Common myeloid progenitor, CD34-positive (primary cell): Measurements from ENCODE around the gene SLC4A7.

ENCODE experiments used
- CTCF ChIA-PET: fragments of 350-600 bp; sonication (Branson Sonifier 250); formaldehyde crosslinking; loops from one replicate; lab custom pipeline; 2021; ENCODE audit warnings: antibody characterized with exemption; lab: Charles Lee
- POLR2A ChIA-PET: fragments of 350-600 bp; sonication (Branson Sonifier 250); formaldehyde crosslinking; loops from one replicate; lab custom pipeline; 2021; ENCODE audit warnings: antibody characterized with exemption; lab: Charles Lee
- DNase-seq, 3 donors: peaks; one replicate each; pipeline versions ENCODE4 v3.0.0 to v3.0.0-alpha.2; 2013
- H3K27ac ChIP-seq, 2 experiments: 1 replicate in 1 of 2; 2 replicates in 1 of 2; pipeline ENCODE4 v1.7.0; 2013; ENCODE audit warnings: inconsistent platforms in 2 of 2, low read length in 2 of 2, mild to moderate bottlenecking in 2 of 2, low read depth in 1 of 2, moderate library complexity in 1 of 2; ENCODE audit not compliant: severe bottlenecking in 2 of 2, insufficient read depth in 1 of 2, poor library complexity in 1 of 2
- H3K27me3 ChIP-seq, 5 experiments: replicated peaks in 2 of 5; 1 replicate in 3 of 5; 2 replicates in 2 of 5; pipeline versions ENCODE4 v1.6.1 to v1.7.0; 2013; ENCODE audit warnings: low read length in 4 of 5, mild to moderate bottlenecking in 2 of 5, moderate library complexity in 2 of 5, inconsistent platforms in 1 of 5; ENCODE audit not compliant: insufficient read depth in 5 of 5, control insufficient read depth in 4 of 5
- H3K36me3 ChIP-seq, 4 experiments: 1 replicate in 2 of 4; 2 replicates in 2 of 4; pipeline versions ENCODE4 v1.6.1 to v1.7.0; 2013; ENCODE audit warnings: low read length in 3 of 4, control low read depth in 1 of 4, mild to moderate bottlenecking in 1 of 4; ENCODE audit not compliant: control insufficient read depth in 4 of 4, insufficient read depth in 4 of 4
- H3K4me1 ChIP-seq, 4 experiments: 1 replicate in 3 of 4; 2 replicates in 1 of 4; pipeline versions ENCODE4 v1.6.1 to v1.7.1; 2013; ENCODE audit warnings: low read length in 3 of 4, mild to moderate bottlenecking in 3 of 4, control low read depth in 1 of 4, inconsistent platforms in 1 of 4, moderate library complexity in 1 of 4; ENCODE audit not compliant: control insufficient read depth in 4 of 4, insufficient read depth in 4 of 4; ENCODE audit errors: control extremely low read depth in 1 of 4
- H3K4me3 ChIP-seq, 7 experiments: 1 replicate in 4 of 7; 2 replicates in 3 of 7; pipeline versions ENCODE4 v1.5.1 to v1.7.0; 2013; ENCODE audit warnings: mild to moderate bottlenecking in 7 of 7, low read length in 6 of 7, moderate library complexity in 6 of 7, inconsistent platforms in 2 of 7, low read depth in 2 of 7, control low read depth in 1 of 7; ENCODE audit not compliant: insufficient read depth in 4 of 7, control insufficient read depth in 1 of 7; ENCODE audit errors: extremely low read depth in 1 of 7
- H3K9me3 ChIP-seq, 5 experiments: 1 replicate in 4 of 5; 2 replicates in 1 of 5; pipeline versions ENCODE4 v1.6.1 to v1.7.1; 2013; ENCODE audit warnings: low read length in 4 of 5, mild to moderate bottlenecking in 2 of 5, inconsistent platforms in 1 of 5, low read depth in 1 of 5, moderate library complexity in 1 of 5; ENCODE audit not compliant: control insufficient read depth in 4 of 5, insufficient read depth in 2 of 5; ENCODE audit errors: control extremely low read depth in 1 of 5
- WGBS: methylation state at CpG from one replicate; pipeline ENCODE4 v1.1.5; 2013; ENCODE audit not compliant: insufficient coverage; 5-methylcytosine and 5-hydroxymethylcytosine counted together

SLC4A7 gene

GRCh38 chr3:27385504-27385903, 98.7 kb downstream of the SLC4A7 start:
- Histone ChIP-seq H3K9me3 (no peaks in the 10 kb centered on the region), H3K27ac (no peak overlapping the region), H3K4me1 (no peaks in the 10 kb centered on the region), H3K27me3 (no peaks in the 10 kb centered on the region), H3K4me3 (no peak overlapping the region), H3K36me3 (peaks cover 0 to 29% (median 16%) of the 10 kb centered on the region in 4 experiments)
- CTCF ChIA-PET = no interaction called here
- peak in 2 of 3 donors; percentile 28 to 33 for DNase-seq
- POLR2A ChIA-PET = no interaction called here

GRCh38 chr3:27384191-27384590, 100.0 kb downstream of the SLC4A7 start:
- DNase-seq = no peak
- WGBS = no CpG with 5 or more reads among the region's 1 CpG
- Histone ChIP-seq H3K27me3 (no peaks in the 10 kb centered on the region), H3K9me3 (no peaks in the 10 kb centered on the region), H3K36me3 (peaks cover 0 to 26% (median 17%) of the 10 kb centered on the region in 4 experiments), H3K27ac (no peak overlapping the region), H3K4me1 (no peaks in the 10 kb centered on the region), H3K4me3 (no peak overlapping the region)
- CTCF ChIA-PET = interaction anchor here (0.9 kb wide), 1 partner anchor 9 kb away, joined by 3 read pairs; no protein-coding TSS in a partner anchor
- POLR2A ChIA-PET = no interaction called here

GRCh38 chr3:27380433-27381357, 103.5 kb downstream of the SLC4A7 start:
- Histone ChIP-seq H3K27ac (no peak overlapping the region), H3K4me3 (no peak overlapping the region), H3K36me3 (peaks cover 4 to 32% (median 14%) of the 10 kb centered on the region in 4 experiments), H3K27me3 (no peaks in the 10 kb centered on the region), H3K9me3 (no peaks in the 10 kb centered on the region), H3K4me1 (no peaks in the 10 kb centered on the region)
- CTCF ChIA-PET = interaction anchor here (1.0 to 1.6 kb wide), 2 partner anchors 12 to 87 kb away, joined by 3 to 5 read pairs; partner anchors contain the start of gene NEK10
- no CpG with 5 or more reads among the region's 3 CpGs for WGBS
- no peak for DNase-seq
- POLR2A ChIA-PET = no interaction called here

DNA sequence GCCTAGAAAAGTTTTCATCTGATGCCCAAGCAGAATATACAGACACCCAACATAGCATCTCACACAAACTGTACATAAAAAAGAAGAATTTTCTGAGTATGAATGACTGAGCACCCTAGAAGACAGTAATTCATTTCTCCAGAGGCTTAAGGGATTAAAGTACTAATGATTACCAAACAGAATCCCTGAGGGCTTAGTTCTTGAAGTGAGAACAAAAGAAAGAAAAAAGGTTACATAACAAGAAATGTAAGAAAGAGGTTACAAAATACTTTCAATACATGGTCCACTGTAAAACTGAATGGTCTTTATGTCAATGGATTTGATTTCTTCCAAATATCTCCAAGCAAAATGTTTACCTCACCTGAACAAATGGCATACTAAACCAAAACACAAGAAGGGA, 105.9 kb downstream of the SLC4A7 start:
- Histone ChIP-seq H3K27me3 (no peaks in the 10 kb centered on the region), H3K9me3 (no peaks in the 10 kb centered on the region), H3K4me1 (no peaks in the 10 kb centered on the region), H3K36me3 (peaks cover 4 to 17% (median 10%) of the 10 kb centered on the region in 4 experiments), H3K27ac (no peak overlapping the region), H3K4me3 (no peak overlapping the region)
- no peak for DNase-seq
- CTCF ChIA-PET = interaction anchor here (0.6 to 0.9 kb wide), 2 partner anchors 24 to 224 kb away, joined by 3 to 4 read pairs; no protein-coding TSS in a partner anchor
- POLR2A ChIA-PET = no interaction called here

- CTCF ChIA-PET = interaction anchor here (1.0 kb wide), 1 partner anchor 8 kb away, joined by 3 read pairs; no protein-coding TSS in a partner anchor
- H3K36me3 ChIP-seq = peaks cover 2 to 9% (median 6%) of the 10 kb centered on the region in 4 experiments
- no CpG with 5 or more reads among the region's 6 CpGs for WGBS
- H3K4me3 ChIP-seq = no peak overlapping the region
- no peaks in the 10 kb centered on the region for H3K4me1 ChIP-seq
- no peaks in the 10 kb centered on the region for H3K9me3 ChIP-seq
- no peak for DNase-seq
- no peaks in the 10 kb centered on the region for H3K27me3 ChIP-seq
- H3K27ac ChIP-seq = no peak overlapping the region
- POLR2A ChIA-PET = no interaction called here
Measured at GRCh38 chr3:27376109-27376772, 107.9 kb downstream of the SLC4A7 start.

GRCh38 chr3:27368831-27369607, 115.2 kb downstream of the SLC4A7 start, which contains the start of gene NEK10:
Gene NEK10, minus strand, starts transcription at chr3:27369383. Its CDS starts 16,501 bp downstream, at chr3:27352882.
- H3K9me3 ChIP-seq = no peaks in the 10 kb centered on the region
- WGBS = 2% methylated on average over 32 of the region's 48 CpGs
- H3K36me3 ChIP-seq = no peaks in the 10 kb centered on the region
- H3K27me3 ChIP-seq = no peaks in the 10 kb centered on the region
- H3K4me3 ChIP-seq = peak within 1 kb of the TSS; percentile 50 to 96 (median 82)
- H3K27ac ChIP-seq = no peak within 1 kb of the TSS
- ChIA-PET POLR2A (interaction anchor here (0.5 kb wide), 1 partner anchor 63 kb away, joined by 3 read pairs; no protein-coding TSS in a partner anchor), CTCF (interaction anchor here (0.9 to 2.1 kb wide), 7 partner anchors 11 to 116 kb away, joined by 3 to 7 read pairs (median 3); no protein-coding TSS in a partner anchor)
- H3K4me1 ChIP-seq = peaks cover 3 to 10% (median 5%) of the 10 kb centered on the region in 4 experiments
- DNase-seq = peak; percentile 91 to 96 (median 96)
